ENCODE measurements around the gene IL11. TPM values are rescaled to one million over a fixed set of nuclear protein-coding genes. Genes with fewer than 3 reads are reported as not detected.

The IL11 gene
- total RNA-seq, 1 experiment from 2014 or later = 3.9 TPM

GRCh38 chr19:55390461-55390880, 20.2 kb upstream of the IL11 start:
- Mint-ChIP-seq H3K4me1 (peaks cover 57 to 71% of the 10 kb centered on the region in 2 experiments), H3K27me3 (ENCODE audit: low read depth) (peaks cover 2% of the 10 kb centered on the region), H3K27ac (peak overlapping the region in 1 of 3 experiments; percentile 80; a peak in 2 of 7 replicates), H3K9me3 (peaks cover 0 to 2% of the 10 kb centered on the region in 2 experiments; a peak in 1 of 5 replicates), H3K4me3 (no peak overlapping the region; a peak in 2 of 5 replicates), H3K36me3 (ENCODE audit: insufficient read depth in 1 of 3, low read depth in 3 of 3) (peaks cover 40 to 50% (median 44%) of the 10 kb centered on the region in 3 experiments)
- peaks cover 10% of the 10 kb centered on the region for H3K23me2 ChIP-seq (ENCODE audit: insufficient read length, low read depth, low read length, poor library complexity, severe bottlenecking)
- no peak overlapping the region for H4K5ac ChIP-seq (ENCODE audit: insufficient read length, low read depth, low read length)
- H3K14ac ChIP-seq (ENCODE audit: insufficient read depth, low read length) = no peak overlapping the region
- no peak overlapping the region for H2AFZ ChIP-seq (ENCODE audit: low read length)
- no peak for DNase-seq
- peaks cover 17% of the 10 kb centered on the region; the same call in 1 of the 2 replicates for H3K79me2 ChIP-seq (ENCODE audit: insufficient read depth, low read length)
- H3K27me3 ChIP-seq (ENCODE audit: insufficient read depth, low read length) = no peaks in the 10 kb centered on the region
- H4K20me1 ChIP-seq (ENCODE audit: control insufficient read depth, insufficient read depth, insufficient read length) = peaks cover 3% of the 10 kb centered on the region
- TF ChIP-seq, protein P1, sequence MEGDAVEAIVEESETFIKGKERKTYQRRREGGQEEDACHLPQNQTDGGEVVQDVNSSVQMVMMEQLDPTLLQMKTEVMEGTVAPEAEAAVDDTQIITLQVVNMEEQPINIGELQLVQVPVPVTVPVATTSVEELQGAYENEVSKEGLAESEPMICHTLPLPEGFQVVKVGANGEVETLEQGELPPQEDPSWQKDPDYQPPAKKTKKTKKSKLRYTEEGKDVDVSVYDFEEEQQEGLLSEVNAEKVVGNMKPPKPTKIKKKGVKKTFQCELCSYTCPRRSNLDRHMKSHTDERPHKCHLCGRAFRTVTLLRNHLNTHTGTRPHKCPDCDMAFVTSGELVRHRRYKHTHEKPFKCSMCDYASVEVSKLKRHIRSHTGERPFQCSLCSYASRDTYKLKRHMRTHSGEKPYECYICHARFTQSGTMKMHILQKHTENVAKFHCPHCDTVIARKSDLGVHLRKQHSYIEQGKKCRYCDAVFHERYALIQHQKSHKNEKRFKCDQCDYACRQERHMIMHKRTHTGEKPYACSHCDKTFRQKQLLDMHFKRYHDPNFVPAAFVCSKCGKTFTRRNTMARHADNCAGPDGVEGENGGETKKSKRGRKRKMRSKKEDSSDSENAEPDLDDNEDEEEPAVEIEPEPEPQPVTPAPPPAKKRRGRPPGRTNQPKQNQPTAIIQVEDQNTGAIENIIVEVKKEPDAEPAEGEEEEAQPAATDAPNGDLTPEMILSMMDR (conservative IDR thresholded peaks at IDR 0.05) = no peak
- no peak overlapping the region for H3K27ac ChIP-seq (ENCODE audit: insufficient read length, low read depth, low read length)
- no peak overlapping the region for H2BK12ac ChIP-seq (ENCODE audit: insufficient read length, low read depth, low read length)
- H2AK5ac ChIP-seq (ENCODE audit: insufficient read length, low read length) = no peak overlapping the region
- H3T11ph ChIP-seq (ENCODE audit: low read length) = no peak overlapping the region
- no peak overlapping the region for H4K8ac ChIP-seq (replicated peaks; ENCODE audit: insufficient read length, low read depth, low read length)
- H2BK120ac ChIP-seq (ENCODE audit: low read depth, low read length, poor library complexity, severe bottlenecking) = no peak overlapping the region
- no peak overlapping the region for H2BK15ac ChIP-seq (ENCODE audit: low read depth, low read length)
- H3K9me3 ChIP-seq (ENCODE audit: control insufficient read depth, low read depth, low read length) = no peaks in the 10 kb centered on the region
- no peak overlapping the region for H3K4me2 ChIP-seq (ENCODE audit: insufficient read depth, insufficient read length, low read length)
- no peak overlapping the region for H3K23ac ChIP-seq (ENCODE audit: insufficient read length, low read depth, low read length)
- no peak overlapping the region for H3K4ac ChIP-seq (ENCODE audit: low read depth, low read length)
- no peak overlapping the region for H3K9ac ChIP-seq (ENCODE audit: extremely low read depth, insufficient read length, low read length)
- H4K91ac ChIP-seq (ENCODE audit: insufficient read length, low read depth, low read length) = no peak overlapping the region
- H2BK20ac ChIP-seq (ENCODE audit: low read depth, low read length, poor library complexity, severe bottlenecking) = no peak overlapping the region
- H2BK5ac ChIP-seq (ENCODE audit: insufficient read length, low read length) = no peak overlapping the region
- peaks cover 15% of the 10 kb centered on the region for H3K79me1 ChIP-seq (ENCODE audit: insufficient read depth, low read depth, low read length, poor library complexity, severe bottlenecking)
- no CpG with 5 or more reads among the region's 7 CpGs for WGBS (ENCODE audit: extremely low coverage, insufficient read length, low lambda C conversion rate)
- no peak overlapping the region for H3K56ac ChIP-seq (ENCODE audit: insufficient read length, low read depth, low read length)
- no peak overlapping the region for H3K18ac ChIP-seq (ENCODE audit: insufficient read length, low read depth, low read length)
- H3K4me1 ChIP-seq (ENCODE audit: insufficient read depth, low read length) = peaks cover 4% of the 10 kb centered on the region

Data from H9 (cell line).